ENCODE results near the gene ADPRM.

- TF ChIP-seq, protein P1, sequence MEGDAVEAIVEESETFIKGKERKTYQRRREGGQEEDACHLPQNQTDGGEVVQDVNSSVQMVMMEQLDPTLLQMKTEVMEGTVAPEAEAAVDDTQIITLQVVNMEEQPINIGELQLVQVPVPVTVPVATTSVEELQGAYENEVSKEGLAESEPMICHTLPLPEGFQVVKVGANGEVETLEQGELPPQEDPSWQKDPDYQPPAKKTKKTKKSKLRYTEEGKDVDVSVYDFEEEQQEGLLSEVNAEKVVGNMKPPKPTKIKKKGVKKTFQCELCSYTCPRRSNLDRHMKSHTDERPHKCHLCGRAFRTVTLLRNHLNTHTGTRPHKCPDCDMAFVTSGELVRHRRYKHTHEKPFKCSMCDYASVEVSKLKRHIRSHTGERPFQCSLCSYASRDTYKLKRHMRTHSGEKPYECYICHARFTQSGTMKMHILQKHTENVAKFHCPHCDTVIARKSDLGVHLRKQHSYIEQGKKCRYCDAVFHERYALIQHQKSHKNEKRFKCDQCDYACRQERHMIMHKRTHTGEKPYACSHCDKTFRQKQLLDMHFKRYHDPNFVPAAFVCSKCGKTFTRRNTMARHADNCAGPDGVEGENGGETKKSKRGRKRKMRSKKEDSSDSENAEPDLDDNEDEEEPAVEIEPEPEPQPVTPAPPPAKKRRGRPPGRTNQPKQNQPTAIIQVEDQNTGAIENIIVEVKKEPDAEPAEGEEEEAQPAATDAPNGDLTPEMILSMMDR (conservative IDR thresholded peaks at IDR 0.05) = no peak
- TF ChIP-seq ZFX (IDR thresholded peaks at IDR 0.05) = no peak
Measured at GRCh38 chr17:10653987-10654386, 43.4 kb upstream of the ADPRM start.

Data from C4-2B (cell line).